K562 treated with DMSO at 1 percent for 48 hours (cell line): Measurements from ENCODE around the gene LRPAP1. TPM values are rescaled to one million over a fixed set of nuclear protein-coding genes. Genes with fewer than 3 reads are reported as not detected.

Experiments
- total RNA-seq: library from RNA; unstranded; fragments of 300-600 nt; gene quantifications from 2 replicates; pipeline ENCODE4 v1.2.3, GENCODE V29; 2022; ENCODE audit warnings: low replicate concordance; ENCODE audit errors: extremely low read depth

Gene LRPAP1, protein sequence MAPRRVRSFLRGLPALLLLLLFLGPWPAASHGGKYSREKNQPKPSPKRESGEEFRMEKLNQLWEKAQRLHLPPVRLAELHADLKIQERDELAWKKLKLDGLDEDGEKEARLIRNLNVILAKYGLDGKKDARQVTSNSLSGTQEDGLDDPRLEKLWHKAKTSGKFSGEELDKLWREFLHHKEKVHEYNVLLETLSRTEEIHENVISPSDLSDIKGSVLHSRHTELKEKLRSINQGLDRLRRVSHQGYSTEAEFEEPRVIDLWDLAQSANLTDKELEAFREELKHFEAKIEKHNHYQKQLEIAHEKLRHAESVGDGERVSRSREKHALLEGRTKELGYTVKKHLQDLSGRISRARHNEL
- 456 TPM in 1 of 2 replicates, not detected in the other for total RNA-seq

GRCh38 chr4:3531879-3532750 lies at the start of gene LRPAP1:
TSS of gene LRPAP1 (minus strand) at chr4:3532422. CDS start at chr4:3532412, 10 bp downstream.

DNA sequence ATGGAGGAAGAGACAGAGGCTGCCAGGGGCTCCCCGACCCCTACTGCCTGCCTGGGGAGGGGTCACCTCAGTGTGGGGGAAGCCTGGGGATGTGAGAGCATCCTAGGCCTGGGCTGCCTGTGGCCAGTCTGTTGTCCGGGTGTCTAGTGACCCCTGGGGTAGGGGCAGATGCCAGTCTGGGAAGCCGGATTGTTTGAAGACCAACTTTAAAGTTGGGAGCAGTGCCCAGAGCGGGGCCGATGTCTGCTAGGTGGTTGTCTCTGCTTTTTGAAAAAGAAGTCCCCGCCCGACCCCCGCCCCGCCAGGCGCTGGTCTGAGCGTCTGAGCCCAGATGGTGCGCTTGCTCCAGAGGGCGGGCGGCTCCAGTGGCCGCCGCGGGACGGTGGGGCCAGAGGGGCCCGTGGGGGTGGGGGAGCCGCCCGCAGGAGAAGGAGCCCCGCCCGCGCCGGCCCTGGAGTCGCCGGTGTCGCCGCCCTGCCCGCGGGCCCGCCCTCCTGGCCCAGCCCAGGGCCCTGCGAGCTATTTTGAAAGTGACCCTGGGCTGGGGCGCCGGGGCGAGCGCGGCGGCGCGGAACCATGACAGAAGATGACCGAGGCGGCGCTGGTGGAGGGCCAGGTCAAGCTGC lies 69.3 kb downstream of the LRPAP1 start, which contains the start of gene DOK7:
Gene DOK7 (plus strand): TSS at position 517 of the 626 bp plus-strand sequence. CDS start 70 bp downstream, at position 587.

Other genes starting within 250 kb of the LRPAP1 start
- not detected in 2 replicates for gene RGS12, start 239.4 kb downstream of the LRPAP1 start, total RNA-seq
- not detected in 2 replicates for gene HGFAC, start 90.5 kb downstream of the LRPAP1 start, total RNA-seq
- gene DOK7, start 69.1 kb downstream of the LRPAP1 start, total RNA-seq: not detected in 2 replicates
- not detected in 2 replicates for gene ADRA2C, start 234.0 kb upstream of the LRPAP1 start, total RNA-seq